Breast epithelium (tissue), 3 donors: ENCODE results near the gene DUSP6.

Source experiments
- CTCF ChIP-seq, 3 donors: fragments of 450-650 bp; IDR thresholded peaks; one replicate each; pipeline ENCODE4 v1.5.1; 2016 to 2017; ENCODE audit warnings: antibody characterized with exemption in 3 of 3, mild to moderate bottlenecking in 3 of 3, moderate library complexity in 3 of 3
- POLR2A ChIP-seq: fragments of 450-650 bp; IDR thresholded peaks from one replicate; pipeline ENCODE4 v1.6.1; 2016; ENCODE audit warnings: antibody characterized with exemption, mild to moderate bottlenecking, moderate library complexity
- POLR2AphosphoS5 ChIP-seq, 3 donors: sonication (generic); formaldehyde crosslinking; IDR thresholded peaks; one replicate each; pipeline ENCODE4 v1.6.1; 2017; ENCODE audit warnings: antibody characterized with exemption in 3 of 3

GRCh38 chr12:89372584-89373370 is 20.5 kb upstream of the DUSP6 start:
- TF ChIP-seq POLR2AphosphoS5 (IDR thresholded peaks at IDR 0.05) (no peak), POLR2A (no peak), CTCF (IDR thresholded peaks at IDR 0.05) (no peak)
